Thyroid gland (tissue), 4 donors: ENCODE results near the gene COG4.

Source experiments
- POLR2A ChIP-seq, 2 donors: fragments of 450-650 bp; IDR thresholded peaks; one replicate each; pipeline ENCODE4 v1.6.1; 2017; ENCODE audit warnings: antibody characterized with exemption in 2 of 2, mild to moderate bottlenecking in 2 of 2, moderate library complexity in 1 of 2
- TF ChIP-seq, protein P1 (sequence below), 6 experiments: fragments of 200-600 bp in 3 of 6; fragments of 450-650 bp in 3 of 6; sonication (generic) in 3 of 6; IDR thresholded peaks; one replicate each; pipeline ENCODE4 v1.5.1; 2016 to 2019; ENCODE audit warnings: antibody characterized with exemption in 6 of 6, mild to moderate bottlenecking in 2 of 6, inconsistent platforms in 1 of 6, moderate library complexity in 1 of 6

DNA sequence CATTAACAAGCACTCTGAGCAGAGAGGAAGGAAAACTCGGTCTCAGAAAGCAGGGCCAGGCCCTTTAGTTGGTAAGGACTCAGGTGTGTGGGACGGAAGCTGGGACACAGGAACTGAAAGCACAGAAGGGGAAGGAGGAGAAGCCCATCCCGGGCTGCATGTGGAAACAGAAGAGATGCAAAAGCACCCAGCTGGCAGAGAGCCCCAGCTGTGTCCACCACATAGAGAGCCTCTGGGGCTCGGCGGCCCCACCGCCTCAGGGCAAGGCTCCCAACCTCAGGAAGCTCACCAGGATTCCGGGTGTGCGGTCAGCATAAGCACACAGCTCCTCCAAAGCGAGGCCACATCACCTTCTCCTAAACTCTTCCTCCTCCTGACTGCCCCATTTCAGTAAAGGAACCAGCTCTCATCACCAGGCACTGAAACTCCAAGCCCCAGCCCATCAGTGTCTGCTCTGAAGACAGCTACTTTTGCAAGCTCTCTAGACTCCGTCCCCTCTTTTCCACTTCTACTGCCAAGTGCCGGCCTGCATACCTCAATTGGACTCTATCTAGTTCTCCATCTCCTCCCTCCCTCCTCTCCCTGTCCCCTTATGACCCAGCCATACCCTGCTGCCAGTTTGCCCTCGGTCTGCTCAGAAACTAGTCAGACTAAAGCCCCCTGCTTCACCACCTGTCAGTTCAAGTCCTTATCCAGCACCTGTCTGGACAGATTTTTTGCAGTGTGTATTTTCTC, 90.5 kb downstream of the COG4 start:
- TF ChIP-seq POLR2A (IDR thresholded peaks at IDR 0.05): no peak
- TF ChIP-seq, protein P1, sequence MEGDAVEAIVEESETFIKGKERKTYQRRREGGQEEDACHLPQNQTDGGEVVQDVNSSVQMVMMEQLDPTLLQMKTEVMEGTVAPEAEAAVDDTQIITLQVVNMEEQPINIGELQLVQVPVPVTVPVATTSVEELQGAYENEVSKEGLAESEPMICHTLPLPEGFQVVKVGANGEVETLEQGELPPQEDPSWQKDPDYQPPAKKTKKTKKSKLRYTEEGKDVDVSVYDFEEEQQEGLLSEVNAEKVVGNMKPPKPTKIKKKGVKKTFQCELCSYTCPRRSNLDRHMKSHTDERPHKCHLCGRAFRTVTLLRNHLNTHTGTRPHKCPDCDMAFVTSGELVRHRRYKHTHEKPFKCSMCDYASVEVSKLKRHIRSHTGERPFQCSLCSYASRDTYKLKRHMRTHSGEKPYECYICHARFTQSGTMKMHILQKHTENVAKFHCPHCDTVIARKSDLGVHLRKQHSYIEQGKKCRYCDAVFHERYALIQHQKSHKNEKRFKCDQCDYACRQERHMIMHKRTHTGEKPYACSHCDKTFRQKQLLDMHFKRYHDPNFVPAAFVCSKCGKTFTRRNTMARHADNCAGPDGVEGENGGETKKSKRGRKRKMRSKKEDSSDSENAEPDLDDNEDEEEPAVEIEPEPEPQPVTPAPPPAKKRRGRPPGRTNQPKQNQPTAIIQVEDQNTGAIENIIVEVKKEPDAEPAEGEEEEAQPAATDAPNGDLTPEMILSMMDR (IDR thresholded peaks at IDR 0.05): no peak
